GF-D8 (cell line): ENCODE measurements around the gene COQ10A.

Experiments
- DNase-seq: peaks from one replicate; lab custom pipeline; 2025; lab: John Stamatoyannopoulos, UW

COQ10A gene

GRCh38 chr12:56266693-56267442 lies at the start of gene COQ10A:
TSS of gene COQ10A (plus strand) at chr12:56266942. CDS start at chr12:56267119, 177 bp downstream.
- DNase-seq: peak; percentile 51

- DNase-seq: no peak
These were observed 46.9 kb upstream of the COQ10A start for GRCh38 chr12:56219840-56220239.

GRCh38 chr12:56220611-56221231 lies 46.0 kb upstream of the COQ10A start:
- peak; percentile 80 for DNase-seq

GRCh38 chr12:56221232-56221756 lies 45.4 kb upstream of the COQ10A start:
- no peak for DNase-seq

GRCh38 chr12:56221757-56222530 lies 44.8 kb upstream of the COQ10A start, which contains the start of gene RNF41:
TSS of gene RNF41 (minus strand) at chr12:56221922. CDS start at chr12:56214047, 7,875 bp downstream.
- DNase-seq: peak; percentile 93

GRCh38 chr12:56222531-56222895 lies 44.2 kb upstream of the COQ10A start:
- DNase-seq: peak; percentile 33

- DNase-seq: no peak
These were observed 43.1 kb upstream of the COQ10A start for GRCh38 chr12:56223571-56224101.

GRCh38 chr12:56224102-56224701 lies 42.5 kb upstream of the COQ10A start, which contains the start of gene NABP2:
TSS of gene NABP2 (plus strand) at chr12:56224342. CDS start at chr12:56224857, 515 bp downstream.
- DNase-seq: peak; percentile 90

GRCh38 chr12:56224954-56225353 lies 41.8 kb upstream of the COQ10A start:
- DNase-seq: no peak

- no peak for DNase-seq
These were observed 37.7 kb upstream of the COQ10A start for GRCh38 chr12:56229082-56229481.

GRCh38 chr12:56229916-56230431 lies 36.8 kb upstream of the COQ10A start, which contains the start of gene SLC39A5:
TSS of gene SLC39A5 (plus strand) at chr12:56230051. CDS start at chr12:56231275, 1,224 bp downstream.
- DNase-seq: no peak

- no peak for DNase-seq
These were observed 36.1 kb upstream of the COQ10A start for GRCh38 chr12:56230432-56231183.

- no peak for DNase-seq
These were observed 35.6 kb upstream of the COQ10A start for GRCh38 chr12:56231184-56231582.

- DNase-seq: no peak
These were observed 31.9 kb upstream of the COQ10A start for GRCh38 chr12:56234746-56235436.

- DNase-seq: no peak
These were observed 30.7 kb upstream of the COQ10A start for GRCh38 chr12:56236091-56236490.

- no peak for DNase-seq
These were observed 29.8 kb upstream of the COQ10A start for GRCh38 chr12:56236985-56237384.

- DNase-seq: no peak
These were observed 29.2 kb upstream of the COQ10A start for GRCh38 chr12:56237552-56237951.

GRCh38 chr12:56241424-56242303 lies 25.1 kb upstream of the COQ10A start:
- no peak for DNase-seq

- no peak for DNase-seq
These were observed 23.8 kb upstream of the COQ10A start for GRCh38 chr12:56242986-56243385.
